GM12878 (cell line): ENCODE data around the gene TMEM225B. TPM values are rescaled to one million over a fixed set of nuclear protein-coding genes. Genes with fewer than 3 reads are reported as not detected.
A peak's percentile ranks its signal among the peaks of the same experiment; 100 is the strongest.

Experiments
- BACH1 ChIP-seq: fragments of 450-650 bp; IDR thresholded peaks from 2 replicates; pipeline ENCODE4 v1.6.1; 2017; ENCODE audit warnings: mild to moderate bottlenecking, borderline replicate concordance
- CHD4 ChIP-seq: fragments of 200-600 bp; sonication (generic); IDR thresholded peaks from 2 replicates; pipeline ENCODE4 v1.6.1; 2016; ENCODE audit warnings: mild to moderate bottlenecking
- CUX1 ChIP-seq: IDR thresholded peaks from 2 replicates; pipeline ENCODE4 v1.6.1; 2012; ENCODE audit warnings: improper control_type of control experiment, low read depth, low read length; ENCODE audit not compliant: insufficient replicate concordance
- FOS ChIP-seq: IDR thresholded peaks from 3 replicates; pipeline ENCODE4 v1.6.1; 2011; ENCODE audit warnings: borderline replicate concordance; ENCODE audit not compliant: insufficient read length; ENCODE audit errors: extremely low read depth
- FOXM1 ChIP-seq: IDR thresholded peaks from 2 replicates; pipeline ENCODE4 v1.6.1; 2012; ENCODE audit warnings: low read depth, mild to moderate bottlenecking, inconsistent platforms, low read length, moderate library complexity
- HDAC2 ChIP-seq: fragments of 200-600 bp; sonication (generic); IDR thresholded peaks from 2 replicates; pipeline ENCODE4 v1.6.1; 2017
- IRF5 ChIP-seq: fragments of 450-650 bp; IDR thresholded peaks from 2 replicates; pipeline ENCODE4 v1.6.1; 2017; ENCODE audit warnings: borderline replicate concordance
- MEF2B ChIP-seq: fragments of 450-650 bp; IDR thresholded peaks from 2 replicates; pipeline ENCODE4 v1.6.1; 2018; ENCODE audit warnings: mild to moderate bottlenecking, moderate library complexity; ENCODE audit not compliant: partially characterized antibody, poor library complexity, severe bottlenecking
- MXI1 ChIP-seq: fragments of 150-350 bp; IDR thresholded peaks from 2 replicates; pipeline ENCODE4 v1.6.1; 2011; ENCODE audit warnings: low read depth, mild to moderate bottlenecking, inconsistent platforms, low read length, improper control_type of control experiment
- NR2F1 ChIP-seq: fragments of 450-650 bp; conservative IDR thresholded peaks from 2 replicates; pipeline ENCODE4 v1.6.1; 2017; ENCODE audit warnings: mild to moderate bottlenecking
- RELA ChIP-seq: fragments of 450-650 bp; IDR thresholded peaks from 2 replicates; pipeline ENCODE4 v1.8.0; 2014; ENCODE audit warnings: borderline replicate concordance; ENCODE audit not compliant: partially characterized antibody
- RFX5 ChIP-seq: IDR thresholded peaks from 2 replicates; pipeline ENCODE4 v1.6.1; 2011; ENCODE audit warnings: low read depth, low read length, improper control_type of control experiment
- polyA plus RNA-seq, 11 experiments: library from polyadenylated mRNA; depleted of rRNA in 4 of 11; unstranded in 6 of 11; stranded (reverse) in 5 of 11; fragments of >200 nt; fragmentation: Nextera tagmentation in 4 of 11; fragmentation: Illumina TruSeq in 1 of 11; extraction: Ambion mirVana in 4 of 11; extraction: Trizol in 1 of 11; gene quantifications; 1 replicate in 1 of 11; 2 replicates in 10 of 11; pipeline versions ENCODE4 v1.2.1 to v1.2.3, GENCODE V29; 2011 to 2016; ENCODE audit warnings: inconsistent platforms in 2 of 11, missing spikeins in 2 of 11, low read depth in 1 of 11
- total RNA-seq, 4 experiments: library from RNA; depleted of rRNA in 3 of 4; stranded (reverse); fragments of >200 nt in 3 of 4; fragmentation: Illumina TruSeq in 1 of 4; extraction: Trizol in 1 of 4; gene quantifications; 2 replicates each; pipeline versions ENCODE4 v1.2.1 to v1.2.3, GENCODE V29; 2013 to 2021
- TF ChIP-seq, protein P1 (sequence below): fragments of 450-650 bp; IDR thresholded peaks from 2 replicates; pipeline ENCODE4 v1.6.1; 2017; ENCODE audit warnings: mild to moderate bottlenecking, moderate library complexity
- TF ChIP-seq, protein P2 (sequence below): fragments of 450-650 bp; formaldehyde crosslinking; IDR thresholded peaks from 2 replicates; pipeline ENCODE4 v1.5.0; 2022; ENCODE audit warnings: mild to moderate bottlenecking, missing genetic modification characterization

Gene TMEM225B
- total and polyA plus RNA-seq, 10 of the 15 experiments (the other 5 are each of a cell fraction or from before 2014, with no cell fraction given), result 0.22 to 1.9 (median 0.43) TPM

DNA sequence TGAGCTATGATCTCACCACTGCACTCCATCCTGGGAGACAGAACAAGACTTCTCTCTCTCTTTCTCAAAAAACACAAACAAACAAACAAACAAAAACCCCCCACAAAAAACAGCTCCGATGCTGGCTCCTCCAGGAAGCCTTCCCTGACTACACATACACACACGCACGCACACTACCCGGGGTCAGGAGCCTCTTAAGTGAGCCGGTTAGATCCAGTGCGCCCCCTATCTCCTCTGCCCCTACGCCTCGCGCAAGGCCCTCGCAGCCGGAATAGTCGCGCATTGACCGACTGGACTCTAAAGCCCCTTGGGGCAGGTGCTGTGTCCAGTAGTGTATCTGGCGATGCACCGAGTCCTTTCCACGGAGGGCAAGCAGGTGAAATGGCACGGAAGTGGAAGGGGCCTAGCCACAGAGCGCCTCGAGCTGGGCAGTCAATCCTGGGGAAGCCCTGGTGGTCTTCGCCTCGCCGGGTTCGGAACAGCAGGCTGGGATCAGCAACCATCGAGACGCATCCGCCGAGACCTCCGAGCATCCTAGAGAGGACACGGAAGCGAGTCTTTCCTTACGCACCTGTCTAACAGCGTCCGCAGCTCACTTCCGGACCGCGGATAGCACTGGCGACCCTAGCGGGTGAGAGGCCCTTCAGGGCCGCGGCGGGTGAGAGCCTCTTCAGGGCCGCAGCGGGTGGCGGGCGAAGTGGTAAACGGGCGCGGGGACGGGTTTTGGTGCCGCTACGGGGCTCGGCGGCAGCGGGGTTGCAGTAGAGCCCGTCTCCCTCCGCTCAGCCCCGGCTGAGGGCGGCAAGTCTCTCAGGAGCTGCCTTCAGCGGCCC lies 18.5 kb downstream of the TMEM225B start, which contains the start of gene ZSCAN25 (continued):
- TF ChIP-seq, protein P1, sequence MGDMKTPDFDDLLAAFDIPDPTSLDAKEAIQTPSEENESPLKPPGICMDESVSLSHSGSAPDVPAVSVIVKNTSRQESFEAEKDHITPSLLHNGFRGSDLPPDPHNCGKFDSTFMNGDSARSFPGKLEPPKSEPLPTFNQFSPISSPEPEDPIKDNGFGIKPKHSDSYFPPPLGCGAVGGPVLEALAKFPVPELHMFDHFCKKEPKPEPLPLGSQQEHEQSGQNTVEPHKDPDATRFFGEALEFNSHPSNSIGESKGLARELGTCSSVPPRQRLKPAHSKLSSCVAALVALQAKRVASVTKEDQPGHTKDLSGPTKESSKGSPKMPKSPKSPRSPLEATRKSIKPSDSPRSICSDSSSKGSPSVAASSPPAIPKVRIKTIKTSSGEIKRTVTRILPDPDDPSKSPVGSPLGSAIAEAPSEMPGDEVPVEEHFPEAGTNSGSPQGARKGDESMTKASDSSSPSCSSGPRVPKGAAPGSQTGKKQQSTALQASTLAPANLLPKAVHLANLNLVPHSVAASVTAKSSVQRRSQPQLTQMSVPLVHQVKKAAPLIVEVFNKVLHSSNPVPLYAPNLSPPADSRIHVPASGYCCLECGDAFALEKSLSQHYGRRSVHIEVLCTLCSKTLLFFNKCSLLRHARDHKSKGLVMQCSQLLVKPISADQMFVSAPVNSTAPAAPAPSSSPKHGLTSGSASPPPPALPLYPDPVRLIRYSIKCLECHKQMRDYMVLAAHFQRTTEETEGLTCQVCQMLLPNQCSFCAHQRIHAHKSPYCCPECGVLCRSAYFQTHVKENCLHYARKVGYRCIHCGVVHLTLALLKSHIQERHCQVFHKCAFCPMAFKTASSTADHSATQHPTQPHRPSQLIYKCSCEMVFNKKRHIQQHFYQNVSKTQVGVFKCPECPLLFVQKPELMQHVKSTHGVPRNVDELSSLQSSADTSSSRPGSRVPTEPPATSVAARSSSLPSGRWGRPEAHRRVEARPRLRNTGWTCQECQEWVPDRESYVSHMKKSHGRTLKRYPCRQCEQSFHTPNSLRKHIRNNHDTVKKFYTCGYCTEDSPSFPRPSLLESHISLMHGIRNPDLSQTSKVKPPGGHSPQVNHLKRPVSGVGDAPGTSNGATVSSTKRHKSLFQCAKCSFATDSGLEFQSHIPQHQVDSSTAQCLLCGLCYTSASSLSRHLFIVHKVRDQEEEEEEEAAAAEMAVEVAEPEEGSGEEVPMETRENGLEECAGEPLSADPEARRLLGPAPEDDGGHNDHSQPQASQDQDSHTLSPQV, result no peak
- TF ChIP-seq FOS, result no peak
- no peak for TF ChIP-seq CUX1
- TF ChIP-seq BACH1, result peak; percentile 37; the same call in 1 of the 2 replicates
- peak; percentile 53; the same call in 1 of the 2 replicates for TF ChIP-seq NR2F1
- TF ChIP-seq, protein P2, sequence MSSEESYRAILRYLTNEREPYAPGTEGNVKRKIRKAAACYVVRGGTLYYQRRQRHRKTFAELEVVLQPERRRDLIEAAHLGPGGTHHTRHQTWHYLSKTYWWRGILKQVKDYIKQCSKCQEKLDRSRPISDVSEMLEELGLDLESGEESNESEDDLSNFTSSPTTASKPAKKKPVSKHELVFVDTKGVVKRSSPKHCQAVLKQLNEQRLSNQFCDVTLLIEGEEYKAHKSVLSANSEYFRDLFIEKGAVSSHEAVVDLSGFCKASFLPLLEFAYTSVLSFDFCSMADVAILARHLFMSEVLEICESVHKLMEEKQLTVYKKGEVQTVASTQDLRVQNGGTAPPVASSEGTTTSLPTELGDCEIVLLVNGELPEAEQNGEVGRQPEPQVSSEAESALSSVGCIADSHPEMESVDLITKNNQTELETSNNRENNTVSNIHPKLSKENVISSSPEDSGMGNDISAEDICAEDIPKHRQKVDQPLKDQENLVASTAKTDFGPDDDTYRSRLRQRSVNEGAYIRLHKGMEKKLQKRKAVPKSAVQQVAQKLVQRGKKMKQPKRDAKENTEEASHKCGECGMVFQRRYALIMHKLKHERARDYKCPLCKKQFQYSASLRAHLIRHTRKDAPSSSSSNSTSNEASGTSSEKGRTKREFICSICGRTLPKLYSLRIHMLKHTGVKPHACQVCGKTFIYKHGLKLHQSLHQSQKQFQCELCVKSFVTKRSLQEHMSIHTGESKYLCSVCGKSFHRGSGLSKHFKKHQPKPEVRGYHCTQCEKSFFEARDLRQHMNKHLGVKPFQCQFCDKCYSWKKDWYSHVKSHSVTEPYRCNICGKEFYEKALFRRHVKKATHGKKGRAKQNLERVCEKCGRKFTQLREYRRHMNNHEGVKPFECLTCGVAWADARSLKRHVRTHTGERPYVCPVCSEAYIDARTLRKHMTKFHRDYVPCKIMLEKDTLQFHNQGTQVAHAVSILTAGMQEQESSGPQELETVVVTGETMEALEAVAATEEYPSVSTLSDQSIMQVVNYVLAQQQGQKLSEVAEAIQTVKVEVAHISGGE (CRISPR knock-in tag), result peak; percentile 79
- TF ChIP-seq IRF5, result no peak
- no peak for TF ChIP-seq FOXM1
- peak; percentile 88; the same call in 1 of the 2 replicates for TF ChIP-seq CHD4
- TF ChIP-seq MXI1, result no peak
- peak; percentile 33 for TF ChIP-seq MEF2B
- no peak for TF ChIP-seq HDAC2
- no peak for TF ChIP-seq RELA
- TF ChIP-seq RFX5, result no peak
